NCI-H2171 (cell line): ENCODE results near the gene IFNAR1.

Source experiments
- DNase-seq: peaks from one replicate; lab custom pipeline; 2025; lab: John Stamatoyannopoulos, UW

IFNAR1 gene

GRCh38 chr21:33402001-33402979 is 77.5 kb downstream of the IFNAR1 start:
- DNase-seq, result no peak

- peak; percentile 22 for DNase-seq
These were observed 78.5 kb downstream of the IFNAR1 start, which contains the start of gene IFNGR2 for GRCh38 chr21:33403128-33403785. Gene IFNGR2, plus strand, starts transcription at chr21:33403413. Its CDS starts 131 bp downstream, at chr21:33403544.

DNA sequence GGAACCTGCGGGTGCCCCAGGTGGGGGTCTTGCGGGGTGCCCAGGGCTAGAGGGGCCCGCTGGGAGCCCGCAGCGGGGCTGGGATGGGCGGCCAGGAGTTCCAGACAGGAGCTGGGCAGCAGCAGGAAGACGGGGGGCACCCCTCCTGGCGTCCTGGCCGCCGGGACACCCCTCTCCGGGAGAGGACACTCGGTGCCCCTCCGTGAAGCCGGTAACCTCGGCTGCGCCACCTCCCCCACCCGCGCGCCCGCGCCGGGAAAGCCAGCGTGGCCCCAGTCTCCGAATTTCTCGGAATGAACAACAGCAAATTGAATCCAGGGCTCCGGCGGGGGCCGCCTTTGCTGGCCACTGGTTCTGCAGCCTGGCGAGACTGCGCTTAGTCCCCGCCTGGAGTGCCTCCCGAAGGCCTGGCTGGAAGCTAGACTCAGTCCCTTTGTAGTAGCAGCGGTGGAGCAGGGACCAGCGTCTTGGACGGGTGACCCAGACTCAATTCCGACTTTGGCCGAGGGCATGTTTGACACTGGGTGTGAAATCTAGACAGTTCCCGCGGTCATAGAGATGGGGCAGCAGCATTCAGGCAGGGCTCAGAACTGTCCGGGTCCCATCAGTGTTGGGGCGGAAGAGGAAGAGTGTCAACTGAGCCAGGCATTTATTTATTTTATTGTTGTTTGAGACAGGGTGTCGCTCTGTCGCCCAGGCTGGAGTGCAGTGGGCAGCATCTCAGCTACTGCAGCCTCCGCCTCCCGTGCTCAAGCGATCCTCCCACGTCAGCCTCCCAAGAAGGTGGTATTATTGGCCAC is 79.2 kb downstream of the IFNAR1 start:
- no peak for DNase-seq

DNA sequence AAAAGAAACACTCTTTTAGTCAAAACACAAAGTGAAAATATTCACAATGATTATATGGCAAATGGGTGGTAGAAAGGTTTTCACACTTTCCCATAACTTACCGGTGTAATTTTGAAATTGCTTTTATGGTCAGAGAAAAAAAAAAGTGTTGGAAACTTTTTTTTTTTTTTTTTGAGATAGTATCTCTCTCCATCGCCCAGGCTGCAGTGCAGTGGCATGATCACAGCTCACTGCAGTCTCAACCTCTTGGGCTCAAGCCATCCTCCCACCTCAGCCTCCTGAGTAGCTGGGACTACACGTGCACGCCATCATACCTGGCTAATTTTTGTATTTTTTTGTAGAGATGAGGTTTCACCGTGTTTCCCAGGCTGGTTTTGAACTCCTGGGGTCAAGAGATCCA is 81.7 kb downstream of the IFNAR1 start:
- no peak for DNase-seq
